Ovary (tissue), 3 donors: ENCODE measurements around the gene NFIC.

Experiments used
- EP300 ChIP-seq: sonication (generic); formaldehyde crosslinking; IDR thresholded peaks from one replicate; pipeline ENCODE4 v1.6.1; 2017; ENCODE audit warnings: antibody characterized with exemption
- TF ChIP-seq, protein P1 (sequence below), 3 donors: fragments of 450-650 bp in 2 of 3; fragments of 200-600 bp in 1 of 3; IDR thresholded peaks; one replicate each; pipeline versions ENCODE4 v1.5.1 to v1.8.0; 2016 to 2022; ENCODE audit warnings: antibody characterized with exemption in 3 of 3, mild to moderate bottlenecking in 1 of 3
- donor health status: DM: no; HTN: no; CAD: no.

DNA sequence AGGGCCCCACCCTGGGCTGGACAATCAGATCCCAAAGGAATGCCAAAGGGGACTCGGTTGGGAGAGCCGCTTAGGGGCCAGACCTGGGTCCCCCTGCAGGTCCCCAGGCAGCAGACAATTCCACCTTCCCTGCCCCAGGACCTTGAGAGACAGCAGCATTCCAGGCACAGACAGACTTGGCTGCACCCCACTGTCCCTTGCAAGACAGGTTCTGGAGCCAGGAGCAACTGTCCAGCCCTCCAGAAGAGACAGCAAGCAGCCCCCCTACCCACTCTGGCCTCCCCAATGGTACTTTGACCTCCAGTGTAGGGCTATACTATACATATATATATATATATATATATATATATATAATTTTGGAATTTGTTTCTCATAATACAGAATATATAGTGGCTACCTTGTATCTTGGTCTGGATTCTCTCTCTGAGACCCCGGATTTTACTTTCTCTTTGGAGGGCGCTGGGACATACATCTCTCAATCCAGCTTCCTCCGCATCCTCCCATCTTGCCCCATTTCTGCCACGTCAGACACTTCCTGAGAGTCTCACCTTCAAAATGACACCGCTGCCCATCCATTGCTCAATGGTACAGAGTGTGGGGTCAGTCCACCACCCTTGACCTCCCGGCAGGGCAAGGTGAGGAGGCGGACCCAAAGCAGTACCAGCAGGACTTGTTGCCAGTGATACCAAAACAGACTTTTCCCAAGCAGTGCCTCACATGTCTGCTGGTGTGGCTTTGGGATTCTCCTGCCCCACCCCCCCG lies 101.2 kb downstream of the NFIC start:
- TF ChIP-seq, protein P1, sequence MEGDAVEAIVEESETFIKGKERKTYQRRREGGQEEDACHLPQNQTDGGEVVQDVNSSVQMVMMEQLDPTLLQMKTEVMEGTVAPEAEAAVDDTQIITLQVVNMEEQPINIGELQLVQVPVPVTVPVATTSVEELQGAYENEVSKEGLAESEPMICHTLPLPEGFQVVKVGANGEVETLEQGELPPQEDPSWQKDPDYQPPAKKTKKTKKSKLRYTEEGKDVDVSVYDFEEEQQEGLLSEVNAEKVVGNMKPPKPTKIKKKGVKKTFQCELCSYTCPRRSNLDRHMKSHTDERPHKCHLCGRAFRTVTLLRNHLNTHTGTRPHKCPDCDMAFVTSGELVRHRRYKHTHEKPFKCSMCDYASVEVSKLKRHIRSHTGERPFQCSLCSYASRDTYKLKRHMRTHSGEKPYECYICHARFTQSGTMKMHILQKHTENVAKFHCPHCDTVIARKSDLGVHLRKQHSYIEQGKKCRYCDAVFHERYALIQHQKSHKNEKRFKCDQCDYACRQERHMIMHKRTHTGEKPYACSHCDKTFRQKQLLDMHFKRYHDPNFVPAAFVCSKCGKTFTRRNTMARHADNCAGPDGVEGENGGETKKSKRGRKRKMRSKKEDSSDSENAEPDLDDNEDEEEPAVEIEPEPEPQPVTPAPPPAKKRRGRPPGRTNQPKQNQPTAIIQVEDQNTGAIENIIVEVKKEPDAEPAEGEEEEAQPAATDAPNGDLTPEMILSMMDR (IDR thresholded peaks at IDR 0.05) = no peak
- no peak for TF ChIP-seq EP300
